NB4 (cell line): ENCODE measurements around the gene ENTR1.

ENCODE experiments used
- DNase-seq: peaks from one replicate; pipeline ENCODE4 v3.0.0; 2010; ENCODE audit warnings: low read depth
- H3K4me3 ChIP-seq: one replicate; pipeline ENCODE4 v1.5.1; 2011; ENCODE audit warnings: mild to moderate bottlenecking, low read depth, low read length, moderate library complexity
- MYC ChIP-seq: IDR thresholded peaks from 2 replicates; pipeline ENCODE4 v1.6.1; 2011; ENCODE audit warnings: low read depth, low read length
- POLR2A ChIP-seq: IDR thresholded peaks from 2 replicates; pipeline ENCODE4 v1.6.1; 2011; ENCODE audit warnings: mild to moderate bottlenecking; ENCODE audit not compliant: insufficient read length; ENCODE audit errors: extremely low read depth
- TF ChIP-seq, protein P1 (sequence below): IDR thresholded peaks from one replicate; pipeline ENCODE4 v1.5.1; 2012; ENCODE audit warnings: low read depth, low read length
- TF ChIP-seq, protein P2 (sequence below): IDR thresholded peaks from 2 replicates; pipeline ENCODE4 v1.6.1; 2011; ENCODE audit warnings: low read depth, low read length

ENTR1 gene

DNA sequence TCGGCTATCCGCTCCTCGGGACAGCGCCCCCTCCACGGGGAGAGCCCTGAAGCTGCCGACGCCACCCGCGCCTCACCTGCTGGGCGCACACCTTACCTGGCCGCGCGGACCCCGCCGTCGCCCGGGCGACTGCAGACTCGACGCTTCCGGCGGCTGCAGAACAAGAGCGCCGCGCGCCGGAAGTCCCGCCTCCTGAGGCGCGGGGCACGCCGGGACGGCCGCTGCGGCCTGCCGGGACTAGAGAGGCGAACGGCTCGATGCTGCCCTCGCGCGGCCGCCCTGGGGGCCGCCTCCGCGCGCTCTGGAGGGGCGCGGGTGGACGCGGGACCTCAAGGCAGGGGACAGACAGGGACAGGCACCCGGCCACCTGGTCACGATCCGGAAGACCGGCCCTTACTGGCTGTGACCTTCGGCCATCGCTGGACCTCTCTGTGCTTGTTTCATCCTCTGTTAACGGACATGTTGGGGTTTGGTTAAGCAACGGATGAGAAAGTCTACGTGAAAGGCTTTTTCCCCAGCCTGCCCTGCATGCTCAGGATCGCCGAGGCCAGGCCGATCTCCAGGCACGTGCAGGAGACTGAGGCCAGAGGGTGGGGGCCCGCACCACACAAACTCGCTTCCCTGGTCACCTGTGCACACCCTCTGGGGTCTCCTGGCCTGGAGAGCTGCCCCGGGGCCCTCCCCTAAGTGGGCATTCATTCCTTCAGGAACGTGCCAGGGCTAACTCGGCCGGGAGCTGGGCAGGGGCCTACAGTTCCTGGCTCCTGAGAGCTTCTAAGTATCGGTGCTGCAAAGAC is 10.2 kb downstream of the ENTR1 start, which contains the start of gene SNAPC4:
Gene SNAPC4, minus strand, starts transcription at position 133 of the 797 bp plus-strand sequence. CDS start 1,742 bp downstream, outside the sequence.
- peak; percentile 89 for DNase-seq
- peak; percentile 78 for TF ChIP-seq MYC
- TF ChIP-seq, protein P1, sequence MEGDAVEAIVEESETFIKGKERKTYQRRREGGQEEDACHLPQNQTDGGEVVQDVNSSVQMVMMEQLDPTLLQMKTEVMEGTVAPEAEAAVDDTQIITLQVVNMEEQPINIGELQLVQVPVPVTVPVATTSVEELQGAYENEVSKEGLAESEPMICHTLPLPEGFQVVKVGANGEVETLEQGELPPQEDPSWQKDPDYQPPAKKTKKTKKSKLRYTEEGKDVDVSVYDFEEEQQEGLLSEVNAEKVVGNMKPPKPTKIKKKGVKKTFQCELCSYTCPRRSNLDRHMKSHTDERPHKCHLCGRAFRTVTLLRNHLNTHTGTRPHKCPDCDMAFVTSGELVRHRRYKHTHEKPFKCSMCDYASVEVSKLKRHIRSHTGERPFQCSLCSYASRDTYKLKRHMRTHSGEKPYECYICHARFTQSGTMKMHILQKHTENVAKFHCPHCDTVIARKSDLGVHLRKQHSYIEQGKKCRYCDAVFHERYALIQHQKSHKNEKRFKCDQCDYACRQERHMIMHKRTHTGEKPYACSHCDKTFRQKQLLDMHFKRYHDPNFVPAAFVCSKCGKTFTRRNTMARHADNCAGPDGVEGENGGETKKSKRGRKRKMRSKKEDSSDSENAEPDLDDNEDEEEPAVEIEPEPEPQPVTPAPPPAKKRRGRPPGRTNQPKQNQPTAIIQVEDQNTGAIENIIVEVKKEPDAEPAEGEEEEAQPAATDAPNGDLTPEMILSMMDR, result peak; percentile 64
- TF ChIP-seq, protein P2, sequence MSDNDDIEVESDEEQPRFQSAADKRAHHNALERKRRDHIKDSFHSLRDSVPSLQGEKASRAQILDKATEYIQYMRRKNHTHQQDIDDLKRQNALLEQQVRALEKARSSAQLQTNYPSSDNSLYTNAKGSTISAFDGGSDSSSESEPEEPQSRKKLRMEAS, result 0 out of 2 replicates have a peak, but pooled peaks have one; percentile 35
- TF ChIP-seq POLR2A, result peak; percentile 65
- peak within 1 kb of the TSS; percentile 73 for H3K4me3 ChIP-seq

DNA sequence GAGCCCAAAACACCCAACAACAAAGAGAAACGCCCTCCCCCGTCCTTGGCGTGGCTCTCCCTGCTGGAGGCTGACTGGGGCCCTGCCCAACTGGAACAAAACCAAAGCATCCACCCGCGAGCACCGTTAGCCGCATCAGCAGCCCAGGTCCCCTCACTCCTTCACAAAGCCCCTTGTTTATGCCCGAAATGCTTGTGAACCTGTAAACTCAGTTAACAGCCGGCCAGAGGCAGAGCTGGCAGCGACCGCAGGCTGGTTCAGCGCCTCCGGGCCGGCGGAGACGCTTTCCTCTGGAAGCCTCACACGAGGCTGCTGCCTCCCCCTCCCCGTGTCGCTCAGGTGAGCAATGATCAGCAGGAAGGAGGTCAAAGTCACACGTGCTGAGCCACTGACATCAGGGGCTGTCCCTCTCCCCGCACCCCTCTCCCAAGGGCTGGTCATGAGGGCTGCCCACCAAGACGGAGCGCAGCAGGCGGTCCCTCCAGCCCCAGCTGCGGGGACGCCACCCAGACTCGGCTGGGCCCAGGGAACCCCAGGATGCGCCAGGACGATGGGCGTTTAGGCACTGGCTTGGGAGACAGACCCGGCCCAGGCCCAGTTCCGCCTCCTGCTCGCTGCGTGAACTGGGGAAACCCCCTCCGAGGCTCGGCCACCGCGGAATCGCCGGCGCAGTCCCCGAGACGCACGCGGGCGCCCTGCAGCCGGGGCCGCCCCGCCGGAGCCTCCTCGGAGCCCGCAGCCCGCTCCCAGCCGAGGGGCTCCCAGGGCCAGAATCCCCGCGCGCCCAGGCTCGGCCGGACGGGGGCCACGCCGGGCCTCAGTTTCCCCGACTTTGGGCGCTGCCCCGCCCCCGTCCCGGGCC is 11.0 kb downstream of the ENTR1 start:
- TF ChIP-seq, protein P2, result 0 out of 2 replicates have a peak, but pooled peaks have one; percentile 12
- TF ChIP-seq MYC, result no peak
- TF ChIP-seq, protein P1, result no peak
- TF ChIP-seq POLR2A, result no peak
- peak overlapping the region; percentile 73 for H3K4me3 ChIP-seq
- peak; percentile 42 for DNase-seq

DNA sequence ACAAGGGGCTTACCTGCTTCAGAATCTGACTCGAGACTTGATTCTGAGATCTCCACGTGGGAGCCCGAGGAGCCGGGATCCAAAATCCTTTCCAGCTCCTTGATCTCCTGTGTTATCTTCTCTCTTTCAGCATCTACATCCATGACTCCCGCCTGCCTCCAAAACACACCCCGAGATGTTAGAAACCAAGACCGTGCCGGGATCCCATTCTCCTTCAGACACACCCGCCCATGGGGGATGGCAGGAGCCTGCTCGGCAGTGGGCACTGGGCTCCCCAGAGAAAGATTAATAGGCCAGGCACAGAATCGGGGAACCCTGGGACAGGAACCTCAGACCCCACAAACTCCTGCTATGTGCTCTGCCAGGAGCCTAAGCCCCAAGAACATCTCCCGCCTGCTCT is 12.1 kb downstream of the ENTR1 start:
- H3K4me3 ChIP-seq, result peak overlapping the region; percentile 73
- no peak for TF ChIP-seq POLR2A
- TF ChIP-seq, protein P2, result no peak
- no peak for TF ChIP-seq MYC
- TF ChIP-seq, protein P1, result no peak
- DNase-seq, result no peak

DNA sequence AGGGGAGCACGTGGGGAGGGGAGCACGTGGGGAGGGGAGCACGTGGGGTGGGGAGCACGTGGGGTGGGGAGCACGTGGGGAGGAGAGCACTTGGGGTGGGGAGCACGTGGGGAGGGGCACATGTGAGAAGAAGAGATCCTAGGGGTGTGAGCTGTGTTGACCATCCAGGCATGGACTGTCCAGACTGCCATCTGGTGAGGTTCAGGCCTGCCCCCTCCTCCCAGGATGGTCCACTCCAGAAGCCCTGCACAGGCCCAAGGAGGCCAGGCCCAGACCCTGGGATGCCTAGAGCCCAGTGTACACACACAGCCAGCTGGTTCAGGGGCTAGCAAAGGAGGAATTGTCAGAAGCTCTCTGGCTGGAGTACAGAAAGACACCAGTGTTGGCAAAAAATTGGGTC is 12.8 kb downstream of the ENTR1 start:
- H3K4me3 ChIP-seq, result no peak overlapping the region
- no peak for TF ChIP-seq MYC
- TF ChIP-seq, protein P1, result no peak
- TF ChIP-seq, protein P2, result no peak
- TF ChIP-seq POLR2A, result no peak
- DNase-seq, result no peak

DNA sequence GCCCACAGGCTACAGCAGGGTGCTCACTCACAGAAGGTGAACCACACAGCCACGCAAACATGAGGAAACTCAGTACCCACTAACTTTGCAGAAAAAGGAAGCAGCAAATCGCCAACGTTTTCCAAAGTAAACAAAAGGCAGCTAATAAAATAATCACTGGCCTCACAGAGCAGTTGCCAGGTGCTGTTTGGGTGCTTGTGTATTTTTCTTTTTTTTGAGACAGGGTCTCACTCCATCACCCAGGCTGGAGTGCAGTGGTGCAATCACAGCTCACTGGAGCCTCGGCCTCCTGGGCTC is 14.2 kb downstream of the ENTR1 start:
- TF ChIP-seq, protein P1, result no peak
- no peak for TF ChIP-seq POLR2A
- TF ChIP-seq MYC, result no peak
- TF ChIP-seq, protein P2, result no peak
- H3K4me3 ChIP-seq, result no peak overlapping the region
- DNase-seq, result no peak
